GM18870 (cell line): ENCODE results near the gene ZNF280B.
"Not testable (repeated sequence)": the region's sequence is repeated elsewhere in the genome, so short reads cannot be mapped to it uniquely, and the experiment has no call there.

ENCODE experiments used
- ATAC-seq: cut with Tn5 transposase; IDR thresholded peaks from one replicate; pipeline ENCODE4 v1.9.1; 2021; ENCODE audit warnings: moderate library complexity; ENCODE audit not compliant: unreplicated experiment

Gene ZNF280B

DNA sequence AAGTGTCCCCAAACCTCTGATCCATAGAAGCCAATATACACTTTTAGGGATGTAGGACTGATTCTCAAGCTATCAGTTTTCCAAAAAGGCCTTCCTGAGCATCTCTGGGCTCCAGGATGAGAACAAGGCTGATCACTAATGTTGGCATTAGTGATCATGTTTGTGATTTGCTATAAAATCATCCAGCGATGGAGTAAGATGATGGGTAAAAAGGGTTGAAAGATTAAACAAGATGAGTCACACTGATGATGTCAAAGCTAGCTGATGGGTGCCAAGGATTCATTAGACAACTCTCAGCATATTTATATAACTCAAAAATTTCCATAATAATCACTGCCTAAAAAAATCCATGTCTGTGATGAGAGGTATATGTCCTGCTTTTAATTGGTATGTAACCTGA, 42.8 kb downstream of the ZNF280B start:
- ATAC-seq, result no peak

DNA sequence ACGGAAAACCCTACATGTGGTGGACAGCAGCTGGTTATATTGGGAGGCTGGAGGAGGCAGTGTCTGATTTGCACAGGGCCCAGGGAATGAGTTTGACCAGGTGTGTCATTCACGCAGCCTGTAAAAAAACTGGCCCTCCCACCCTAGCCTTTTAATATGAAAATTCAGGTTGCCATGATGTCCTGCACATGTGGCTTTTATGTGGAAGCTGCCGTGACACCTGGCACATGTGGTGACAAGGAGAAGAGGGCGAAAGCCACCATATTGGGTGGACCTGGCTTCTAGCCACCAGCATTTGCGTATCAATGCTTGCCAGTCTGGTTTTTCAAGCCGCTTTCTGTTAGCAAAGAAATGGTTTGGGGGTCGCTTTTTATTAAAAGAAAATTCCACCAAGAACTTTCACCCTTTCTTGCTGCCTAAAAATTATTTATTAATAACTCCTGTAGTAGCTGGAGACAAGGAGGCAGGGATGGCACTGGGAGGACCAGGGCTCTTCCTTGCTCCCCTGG, 43.4 kb downstream of the ZNF280B start:
- no peak for ATAC-seq

DNA sequence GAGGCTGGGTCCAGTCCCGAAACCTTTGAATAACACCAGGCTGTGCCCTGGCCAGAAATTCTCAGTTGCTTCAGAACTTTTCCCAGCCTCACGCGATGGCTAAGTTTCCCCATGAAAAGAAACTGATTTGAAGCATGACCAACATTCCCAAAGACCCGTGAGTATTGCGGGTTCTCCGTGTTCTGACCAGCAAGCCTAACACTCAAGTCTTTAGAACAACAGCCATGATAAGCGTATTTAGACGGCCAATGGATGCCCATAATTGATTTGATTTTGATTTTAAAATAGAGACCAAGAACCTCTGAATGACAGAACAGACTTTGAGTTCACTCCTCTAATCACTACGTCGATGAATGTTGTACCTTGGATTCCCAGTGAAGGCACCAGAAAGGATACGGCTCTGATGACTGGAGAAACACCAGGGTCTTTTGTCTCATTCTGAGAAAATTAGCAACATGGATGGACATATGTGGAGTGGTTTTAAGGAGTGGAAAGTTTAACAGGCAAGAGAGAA, 43.9 kb downstream of the ZNF280B start:
- no peak for ATAC-seq

DNA sequence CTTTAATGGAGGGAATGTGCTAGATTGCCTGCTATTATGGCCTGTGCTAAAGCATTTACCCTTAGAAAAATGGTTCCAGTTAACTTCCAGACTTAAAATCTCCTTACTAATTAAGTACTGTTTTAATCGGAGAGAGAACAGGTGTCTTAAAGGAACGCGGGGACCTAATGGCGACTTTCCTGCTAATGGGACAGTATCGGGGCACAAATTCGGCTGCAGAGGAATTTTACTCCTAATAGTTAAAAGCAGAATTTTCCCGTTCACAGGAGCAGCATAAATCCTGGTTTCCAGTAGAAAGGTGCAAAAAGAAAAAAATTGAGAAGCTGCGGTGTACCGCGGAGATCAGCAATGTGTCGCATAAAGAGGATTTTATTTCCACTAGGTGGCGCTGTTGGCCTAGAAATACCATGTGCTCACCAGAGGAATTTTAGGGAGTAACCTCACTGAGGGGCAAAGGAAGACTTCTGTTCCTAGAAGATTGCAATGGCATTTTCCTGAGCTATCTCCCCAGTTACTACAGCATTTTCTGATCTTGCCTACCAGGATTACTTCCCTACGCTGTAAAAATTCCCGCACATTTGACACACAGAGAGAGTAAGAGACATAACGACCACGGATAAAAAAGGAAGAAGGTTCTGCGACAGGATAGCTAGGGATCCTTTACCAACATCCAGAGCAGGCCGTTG, 44.5 kb downstream of the ZNF280B start:
- ATAC-seq, result no peak

DNA sequence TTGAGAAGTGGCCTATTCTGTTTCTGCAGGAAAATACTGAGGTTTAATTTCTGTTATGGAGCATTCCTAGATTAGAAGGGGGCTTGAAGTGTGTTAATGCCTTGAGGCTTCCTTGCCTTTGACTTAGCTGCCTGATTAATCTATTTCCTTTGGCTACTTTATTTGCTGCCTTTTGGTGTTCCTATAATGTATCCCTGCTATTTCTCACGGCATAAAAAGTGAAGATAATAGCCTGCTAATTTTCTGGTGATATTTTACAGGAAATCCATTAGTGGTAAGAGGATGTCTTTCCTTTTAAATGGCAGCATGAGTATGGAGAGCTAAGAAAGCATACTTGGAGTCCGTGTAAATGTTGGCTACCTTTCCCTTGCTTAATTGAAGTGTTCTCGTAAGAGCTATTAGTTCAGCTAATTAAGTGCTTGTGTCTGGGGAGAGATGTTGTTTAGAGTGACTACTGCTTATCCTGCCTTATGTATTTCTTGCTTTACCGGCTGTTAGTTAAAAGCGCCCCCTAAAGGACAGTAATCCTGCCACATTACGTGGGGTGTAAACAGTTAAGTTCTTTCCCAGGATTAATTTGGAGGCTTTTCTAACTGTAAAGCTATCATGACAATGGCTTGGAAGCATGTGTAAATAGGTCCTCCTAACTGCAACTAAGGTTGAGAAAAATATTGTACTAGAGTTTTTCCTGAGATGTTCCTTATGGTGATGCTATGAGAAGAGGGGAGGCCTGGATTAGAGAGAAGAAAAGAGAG, 45.6 kb downstream of the ZNF280B start:
- ATAC-seq, result no peak

DNA sequence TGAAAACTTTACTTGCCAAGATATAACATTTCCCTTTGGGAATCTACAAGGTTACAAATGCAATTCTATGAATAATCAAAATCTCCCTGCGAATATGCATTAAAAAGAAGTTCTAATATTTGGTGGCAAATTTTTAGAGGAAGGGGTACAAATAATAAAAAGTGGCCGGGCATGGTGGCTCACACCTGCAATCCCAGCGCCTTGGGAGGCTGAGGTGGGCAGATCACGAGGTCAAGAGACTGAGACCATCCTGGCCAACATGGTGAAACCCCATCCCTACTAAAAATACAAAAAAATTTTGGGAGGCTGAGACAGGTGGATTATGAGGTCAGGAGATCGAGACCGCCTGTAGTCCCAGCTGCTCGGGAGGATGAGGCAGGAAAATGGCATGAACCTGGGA, 47.0 kb downstream of the ZNF280B start:
- no peak for ATAC-seq

DNA sequence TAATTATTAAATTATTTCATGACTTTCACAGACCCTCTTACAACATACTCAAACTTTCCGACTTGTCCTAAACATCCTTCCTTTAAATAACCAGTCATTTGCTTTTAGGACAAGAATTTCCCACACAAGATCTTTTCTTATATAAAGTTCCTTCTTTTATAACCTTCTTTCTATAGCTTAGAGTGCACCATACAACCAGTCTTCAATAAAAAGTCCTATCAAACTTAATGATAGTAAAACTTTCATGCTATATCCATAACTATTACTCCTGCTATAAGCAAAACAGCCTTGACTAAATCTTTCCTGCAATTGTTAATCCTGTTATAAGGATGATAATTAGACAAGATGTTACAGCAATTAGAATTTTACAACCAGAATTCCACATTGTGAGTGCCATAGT, 47.4 kb downstream of the ZNF280B start:
- no peak for ATAC-seq

DNA sequence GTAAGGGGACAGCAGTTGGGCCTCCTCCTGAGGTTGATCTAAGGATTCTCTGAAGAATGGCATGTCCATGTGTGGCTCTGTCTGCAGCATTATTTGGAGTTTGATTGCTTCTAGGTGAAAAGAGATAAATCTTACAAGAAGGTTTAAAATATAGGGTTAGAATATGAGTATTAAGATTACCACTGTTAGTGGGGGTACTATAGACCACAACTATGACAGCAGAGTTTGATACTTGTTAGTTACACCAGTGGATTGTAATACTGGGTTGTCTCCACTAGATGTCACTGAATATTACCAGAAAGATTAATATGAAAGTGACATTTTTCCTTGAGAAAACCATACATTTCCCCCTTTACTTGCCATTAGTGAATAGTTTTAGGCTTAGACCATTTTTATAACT, 47.9 kb downstream of the ZNF280B start:
- ATAC-seq, result no peak

DNA sequence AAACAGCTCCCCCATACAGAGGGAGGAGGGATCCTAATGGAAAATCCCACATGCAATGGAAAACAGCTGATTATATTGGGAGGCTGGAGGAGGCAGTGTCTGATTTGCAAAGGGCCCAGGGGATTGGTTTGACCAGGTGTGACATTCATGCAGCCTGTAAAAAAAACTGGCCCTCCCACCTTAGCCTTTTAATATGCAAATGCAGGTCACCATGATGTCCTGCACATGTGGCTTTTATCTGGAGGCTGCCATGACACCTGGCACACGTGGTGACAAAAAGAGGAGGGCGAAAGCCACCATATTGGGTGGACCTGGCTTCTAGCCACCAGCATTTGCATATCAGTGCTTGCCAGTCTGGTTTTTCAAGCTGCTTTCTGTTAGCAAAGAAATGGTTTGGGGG, 48.5 kb downstream of the ZNF280B start:
- ATAC-seq, result no peak

DNA sequence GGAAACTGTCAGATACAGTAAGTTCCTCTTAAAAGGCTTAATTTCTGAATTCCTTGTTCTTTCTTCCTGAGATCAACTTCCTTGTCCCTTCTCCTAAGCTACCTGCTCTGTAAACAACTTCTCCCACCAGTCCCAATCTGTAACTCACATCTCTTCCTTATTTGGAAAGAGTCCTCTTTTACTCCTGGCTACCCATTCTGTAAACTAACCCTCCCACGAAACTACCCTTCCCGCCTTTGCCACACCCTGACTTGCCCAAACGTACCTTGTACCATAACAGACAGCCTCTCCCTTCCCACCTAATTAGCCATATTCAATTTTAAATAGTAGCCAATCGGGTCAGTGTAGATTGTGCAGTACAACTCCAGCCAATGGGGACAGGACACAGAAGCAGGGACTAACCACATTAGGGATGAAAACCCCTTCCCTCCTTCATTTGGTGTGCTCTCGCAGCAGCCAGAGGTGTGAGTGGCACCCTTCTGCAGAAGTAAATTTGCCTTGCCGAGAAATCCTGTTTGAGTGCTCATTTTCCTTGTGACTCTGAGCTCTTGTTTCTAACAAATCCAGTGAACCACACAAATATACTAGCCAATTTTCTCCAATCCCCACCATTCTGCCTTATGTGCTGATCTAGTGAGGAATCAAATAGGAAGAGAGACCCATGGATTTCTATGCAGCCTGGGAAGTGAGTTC, 49.5 kb downstream of the ZNF280B start:
- no peak for ATAC-seq

DNA sequence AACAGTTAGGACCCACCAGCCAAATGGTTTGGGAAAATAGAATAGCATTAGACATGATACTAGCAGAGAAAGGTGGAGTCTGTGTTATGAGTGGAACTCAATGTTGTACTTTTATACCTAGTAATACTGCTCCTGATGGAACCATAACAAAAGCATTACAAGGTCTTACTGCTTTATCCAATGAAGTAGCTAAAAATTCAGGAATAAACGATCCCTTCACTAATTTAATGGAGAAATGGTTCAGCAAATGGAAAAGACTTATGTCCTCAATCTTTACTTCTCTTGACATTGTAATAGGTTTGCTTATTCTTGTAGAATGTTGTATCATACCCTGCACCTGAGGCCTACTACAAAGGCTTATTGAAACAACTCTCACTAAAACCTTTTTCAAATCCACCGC, 50.2 kb downstream of the ZNF280B start:
- ATAC-seq, result no peak

DNA sequence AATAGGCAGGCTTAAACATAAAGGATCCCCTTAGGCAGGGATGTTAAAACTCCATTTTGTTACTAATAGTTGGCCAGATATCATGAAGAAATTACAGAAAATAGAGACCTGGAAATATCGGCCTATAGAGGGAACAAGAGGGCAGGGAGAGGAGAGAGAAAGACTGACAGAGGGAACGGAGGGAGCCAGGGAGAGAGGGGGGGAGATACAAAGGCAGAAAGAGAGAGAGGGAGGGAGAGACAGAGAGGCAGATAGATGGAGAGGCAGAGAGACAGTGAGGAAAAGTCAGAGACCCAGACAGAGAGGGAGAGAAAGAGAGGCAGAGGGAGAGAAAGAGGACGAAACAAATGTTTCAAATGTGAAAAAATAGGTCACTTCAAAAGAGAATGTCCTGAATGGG, 53.5 kb downstream of the ZNF280B start:
- no peak for ATAC-seq

DNA sequence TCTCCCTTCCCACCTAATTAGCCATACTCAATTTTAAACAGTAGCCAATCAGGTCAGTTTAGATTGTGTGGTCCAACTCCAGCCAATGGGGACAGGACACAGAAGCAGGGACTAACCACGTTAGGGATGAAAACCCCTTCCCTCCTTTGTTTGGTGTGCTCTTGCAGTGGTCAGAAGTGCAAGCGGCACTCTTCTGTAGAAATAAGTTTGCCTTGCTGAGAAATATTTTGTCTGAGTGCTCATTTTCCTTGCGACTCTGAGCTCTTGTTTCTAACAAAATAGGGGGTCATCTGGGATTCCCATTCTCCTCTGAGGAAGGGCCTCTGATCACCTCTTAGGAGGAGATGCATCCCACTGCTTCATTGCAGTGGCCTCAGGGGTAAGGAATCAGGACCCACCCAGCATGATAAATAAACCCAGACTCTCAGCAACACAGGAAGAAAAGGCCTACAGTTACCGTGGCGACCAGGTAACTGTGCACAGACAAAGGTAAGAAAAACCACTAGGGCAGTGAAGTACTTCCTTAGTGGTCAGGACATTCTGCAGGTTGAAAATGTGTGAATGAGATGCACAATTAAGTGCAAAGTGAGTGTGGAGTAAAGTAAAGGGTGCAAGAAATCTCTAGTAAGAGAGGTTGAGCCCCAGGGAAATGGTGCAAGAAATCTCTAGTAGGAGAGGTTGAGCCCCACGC, 55.4 kb downstream of the ZNF280B start:
- no peak for ATAC-seq

DNA sequence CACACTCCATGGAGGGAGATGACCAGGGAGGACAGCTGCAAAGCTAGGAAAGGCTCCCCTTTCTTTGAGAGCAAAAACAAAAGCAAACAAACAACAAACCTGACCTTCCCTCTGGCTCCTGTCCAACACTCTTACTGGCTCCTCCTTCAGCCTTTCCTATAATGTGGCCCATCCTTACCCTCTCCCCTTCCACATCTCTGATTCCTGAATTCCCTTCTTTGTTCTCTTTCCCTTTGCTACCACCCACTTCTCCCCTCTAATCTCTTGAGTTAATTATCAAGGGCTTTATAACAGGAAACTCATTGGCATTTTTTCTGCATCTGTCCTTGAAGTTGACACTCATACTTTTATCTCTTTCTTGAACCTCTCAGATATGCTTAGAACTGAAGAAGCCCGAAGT, 56.3 kb downstream of the ZNF280B start:
- no peak for ATAC-seq

DNA sequence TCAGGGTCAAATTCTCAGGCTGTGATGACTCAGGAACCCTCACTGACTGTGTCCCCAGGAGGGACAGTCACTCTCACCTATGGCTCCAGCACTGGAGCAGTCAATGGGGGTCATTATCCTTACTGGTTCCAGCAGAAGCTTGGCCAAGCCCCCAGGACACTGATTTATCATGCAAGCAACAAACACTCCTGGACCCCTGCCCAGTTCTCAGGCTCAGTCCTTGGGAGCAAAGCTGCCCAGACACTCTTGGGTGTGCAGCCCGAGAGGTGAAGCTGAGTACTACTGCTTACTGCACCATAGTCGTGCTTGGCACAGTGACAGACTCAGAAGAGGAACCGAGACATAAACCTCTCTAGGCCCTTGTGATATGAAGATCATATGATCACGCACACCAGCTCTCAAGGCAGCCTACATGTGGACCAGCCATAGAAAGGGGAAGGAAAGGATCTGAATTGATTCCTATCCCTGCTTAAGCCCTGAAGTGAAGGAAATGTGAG, 58.2 kb downstream of the ZNF280B start:
- ATAC-seq, result no peak

DNA sequence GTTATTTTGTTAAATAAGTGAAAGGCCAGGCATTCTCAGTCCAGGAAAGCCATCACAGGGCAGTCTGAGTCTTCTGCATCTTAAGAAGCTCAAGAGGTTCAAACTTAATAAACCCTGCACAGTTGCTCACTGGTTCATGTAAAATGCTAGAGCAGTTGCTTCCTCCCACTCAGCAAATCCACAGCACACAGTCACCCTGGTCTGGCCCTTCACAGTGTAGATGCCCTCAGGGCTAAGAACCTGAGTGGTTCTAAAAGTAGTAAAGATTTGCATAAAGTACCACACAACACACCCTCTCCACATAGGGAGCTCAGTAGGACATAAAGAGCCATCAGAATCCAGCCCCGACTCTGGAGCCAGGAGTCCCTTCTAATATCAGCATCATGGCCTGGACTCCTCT, 58.7 kb downstream of the ZNF280B start:
- ATAC-seq, result no peak

DNA sequence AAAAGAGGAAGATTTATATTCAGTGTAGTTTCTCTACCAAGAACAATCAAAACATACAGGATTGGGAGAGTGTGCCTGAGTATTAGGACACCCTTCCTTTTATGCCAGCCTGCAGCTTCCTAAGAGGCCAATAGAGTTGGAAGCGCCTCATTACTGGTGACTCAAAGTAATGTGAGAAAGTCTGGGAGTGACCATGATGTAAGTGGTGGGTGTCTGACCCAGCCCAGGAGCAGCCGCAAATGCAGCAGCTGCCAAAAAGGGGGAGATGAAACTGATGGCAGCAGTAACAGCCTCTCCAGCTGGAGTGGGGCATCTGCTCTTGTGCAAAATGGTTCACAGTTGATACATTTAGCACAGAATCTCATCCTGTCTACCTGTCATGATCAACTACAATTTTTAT, 62.0 kb downstream of the ZNF280B start:
- no peak for ATAC-seq

DNA sequence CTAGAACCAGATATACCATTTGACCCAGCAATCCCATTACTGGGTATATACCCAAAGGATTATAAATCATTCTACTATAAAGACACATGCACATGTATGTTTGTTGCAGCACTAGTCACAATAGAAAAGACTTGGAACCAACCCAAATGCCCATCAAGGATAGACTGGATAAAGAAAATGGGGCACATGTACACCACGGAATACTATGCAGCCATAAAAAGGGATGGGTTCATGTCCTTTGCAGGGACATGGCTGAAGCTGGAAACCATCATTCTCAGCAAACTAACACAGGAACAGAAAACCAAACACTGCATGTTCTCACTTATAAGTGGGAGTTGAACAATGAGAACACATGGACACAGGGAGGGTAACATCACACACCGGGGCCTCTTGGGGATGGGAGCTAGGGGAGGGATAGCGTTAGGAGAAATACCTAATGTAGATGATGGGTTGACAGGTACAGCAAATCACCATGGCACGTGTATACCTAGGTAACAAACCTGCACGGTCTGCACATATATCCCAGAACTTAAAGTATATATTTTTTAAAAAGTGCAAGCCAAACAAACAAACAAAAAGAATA, 64.4 kb downstream of the ZNF280B start:
- not testable (repeated sequence) for ATAC-seq

DNA sequence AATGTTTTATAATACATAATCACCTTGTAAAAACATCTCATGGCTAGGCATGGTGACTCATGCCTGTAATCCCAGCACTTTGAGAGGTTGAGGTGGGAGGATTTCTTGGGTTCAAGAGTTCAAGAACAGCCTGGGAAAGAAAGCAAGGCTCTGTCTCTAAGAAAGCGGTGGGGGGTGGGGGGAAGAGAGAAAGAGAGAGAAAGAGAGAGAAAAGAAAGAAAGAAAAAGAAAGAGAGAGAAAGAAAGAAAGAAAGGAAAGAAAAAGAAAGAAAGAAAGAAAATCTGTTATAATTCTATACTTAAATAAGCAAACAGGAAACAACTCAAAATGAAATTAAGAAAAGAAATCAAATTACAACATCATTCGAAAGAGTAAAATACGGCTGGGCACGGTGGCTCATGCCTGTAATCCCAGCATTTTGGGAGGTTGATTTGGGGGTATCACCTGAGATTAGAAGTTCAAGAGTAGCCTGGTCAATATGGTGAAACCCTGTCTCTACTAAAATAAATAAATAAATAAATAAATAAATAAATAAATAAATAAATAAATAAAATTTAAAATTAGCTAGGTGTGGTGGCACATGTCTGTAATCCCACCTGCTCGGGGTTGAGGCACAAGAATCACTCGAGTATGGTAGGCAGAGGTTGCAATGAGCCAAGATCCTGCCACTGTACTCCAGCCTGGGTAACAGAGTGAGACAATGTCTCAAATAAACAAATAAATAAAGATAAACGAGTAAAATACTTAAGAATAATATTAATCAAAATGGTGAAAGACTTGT, 65.4 kb downstream of the ZNF280B start:
- ATAC-seq, result no peak

DNA sequence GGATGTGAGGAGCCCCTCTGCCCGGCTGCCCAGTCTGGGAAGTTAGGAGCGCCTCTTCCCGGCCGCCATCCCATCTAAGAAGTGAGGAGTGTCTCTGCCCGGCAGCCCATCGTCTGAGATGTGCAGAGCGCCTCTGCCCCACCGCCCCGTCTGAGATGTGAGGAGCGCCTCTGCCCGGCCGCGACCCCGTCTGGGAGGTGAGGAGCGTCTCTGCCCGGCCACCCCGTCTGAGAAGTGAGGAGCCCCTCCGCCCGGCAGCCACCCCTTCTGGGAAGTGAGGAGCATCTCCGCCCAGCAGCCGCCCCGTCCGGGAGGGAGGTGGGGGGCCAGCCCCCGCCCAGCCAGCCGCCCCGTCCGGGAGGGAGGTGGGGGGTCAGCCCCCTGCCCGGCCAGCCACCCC, 66.9 kb downstream of the ZNF280B start:
- not testable (repeated sequence) for ATAC-seq
